Tibial nerve (tissue), 4 donors: ENCODE measurements around the gene NDUFB3. TPM values are rescaled to one million over a fixed set of nuclear protein-coding genes. Genes with fewer than 3 reads are reported as not detected.

Experiments used
- DNase-seq, 2 donors: peaks; one replicate each; pipeline ENCODE4 v3.0.0-alpha.2; 2019; ENCODE audit warnings: low spot score in 2 of 2
- H3K27ac ChIP-seq, 4 donors: fragments of 200-600 bp; sonication (generic) in 3 of 4; one replicate each; pipeline ENCODE4 v1.5.1; 2017 to 2019; ENCODE audit warnings: mild to moderate bottlenecking in 1 of 4
- H3K27me3 ChIP-seq, 2 donors: fragments of 200-600 bp; sonication (generic) in 1 of 2; one replicate each; pipeline versions ENCODE4 v1.5.1 to v1.6.0; 2017 to 2019
- H3K36me3 ChIP-seq, 3 donors: fragments of 200-600 bp; sonication (generic); one replicate each; pipeline ENCODE4 v1.5.1; 2018 to 2019
- H3K4me1 ChIP-seq, 4 donors: fragments of 200-600 bp; sonication (generic) in 3 of 4; one replicate each; pipeline ENCODE4 v1.5.1; 2017 to 2019
- H3K4me3 ChIP-seq, 4 donors: fragments of 200-600 bp; sonication (generic) in 3 of 4; one replicate each; pipeline ENCODE4 v1.5.1; 2017 to 2019; ENCODE audit warnings: mild to moderate bottlenecking in 1 of 4, moderate library complexity in 1 of 4
- H3K9me3 ChIP-seq, 4 donors: fragments of 200-600 bp; sonication (generic) in 3 of 4; one replicate each; pipeline ENCODE4 v1.5.1; 2017 to 2019
- CTCF ChIP-seq, 5 experiments: fragments of 200-600 bp in 3 of 5; fragments of 450-650 bp in 2 of 5; sonication (generic) in 3 of 5; IDR thresholded peaks; one replicate each; pipeline ENCODE4 v1.5.1; 2016 to 2019; ENCODE audit warnings: antibody characterized with exemption in 5 of 5, mild to moderate bottlenecking in 3 of 5, moderate library complexity in 2 of 5
- EP300 ChIP-seq, 2 donors: sonication (generic); formaldehyde crosslinking; IDR thresholded peaks; one replicate each; pipeline ENCODE4 v1.6.1; 2017; ENCODE audit warnings: antibody characterized with exemption in 2 of 2, mild to moderate bottlenecking in 1 of 2
- POLR2A ChIP-seq, 2 donors: fragments of 450-650 bp; IDR thresholded peaks; one replicate each; pipeline ENCODE4 v1.6.1; 2017; ENCODE audit warnings: antibody characterized with exemption in 2 of 2, mild to moderate bottlenecking in 2 of 2, moderate library complexity in 2 of 2
- WGBS, 2 donors: methylation state at CpG; one replicate each; pipeline ENCODE4 v1.1.5; 2018; 5-methylcytosine and 5-hydroxymethylcytosine counted together
- total RNA-seq, 4 donors: library from RNA; depleted of rRNA; stranded (reverse); fragments of >200 nt; gene quantifications; one replicate each; pipeline ENCODE4 v1.1.0, GENCODE V29; 2016

Gene NDUFB3
- total RNA-seq, 4 donors from 2014 or later = 30.8 to 55.7 (median 52.1) TPM

DNA sequence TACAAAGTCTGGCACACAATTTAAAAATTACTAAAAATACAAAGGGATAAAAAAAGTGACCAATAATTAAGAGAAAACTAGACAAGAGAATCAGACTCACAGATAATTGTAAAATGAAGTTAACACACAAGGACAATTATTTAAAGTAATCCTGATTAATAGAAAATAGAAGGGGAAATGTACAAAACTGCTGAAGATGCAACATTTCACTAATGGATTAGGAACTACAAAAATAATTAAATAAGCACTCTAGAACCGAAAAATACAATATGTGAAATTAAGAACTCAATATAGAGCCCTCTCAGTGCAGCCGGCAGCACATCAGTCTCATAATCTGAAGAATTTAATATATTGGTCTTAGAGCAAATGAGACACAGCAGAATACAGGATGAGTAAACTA is 24.9 kb upstream of the NDUFB3 start:
- DNase-seq = no peak
- Histone ChIP-seq H3K9me3 (no peaks in the 10 kb centered on the region), H3K4me1 (no peaks in the 10 kb centered on the region), H3K4me3 (no peak overlapping the region), H3K27ac (no peak overlapping the region), H3K27me3 (no peaks in the 10 kb centered on the region), H3K36me3 (peaks cover 0 to 13% (median 0%) of the 10 kb centered on the region in 3 donors)
- no peak for TF ChIP-seq CTCF (IDR thresholded peaks at IDR 0.05)
- no peak for TF ChIP-seq POLR2A (IDR thresholded peaks at IDR 0.05)
- TF ChIP-seq EP300 (IDR thresholded peaks at IDR 0.05) = no peak
- WGBS, 2 donors = 94 to 97% methylated on average over 2 of the region's 2 CpGs

- no peak for TF ChIP-seq CTCF (IDR thresholded peaks at IDR 0.05)
- no peak for TF ChIP-seq POLR2A (IDR thresholded peaks at IDR 0.05)
- TF ChIP-seq EP300 (IDR thresholded peaks at IDR 0.05) = no peak
- Histone ChIP-seq H3K36me3 (peaks cover 0 to 25% (median 0%) of the 10 kb centered on the region in 3 donors), H3K9me3 (no peaks in the 10 kb centered on the region), H3K27me3 (no peaks in the 10 kb centered on the region), H3K4me1 (no peaks in the 10 kb centered on the region), H3K27ac (no peak overlapping the region), H3K4me3 (no peak overlapping the region)
- DNase-seq = no peak
- WGBS, 2 donors = 96 to 97% methylated on average over 11 of the region's 11 CpGs
These were observed 22.3 kb upstream of the NDUFB3 start for GRCh38 chr2:201049455-201049854.

- DNase-seq = no peak
- Histone ChIP-seq H3K4me3 (no peak overlapping the region), H3K9me3 (no peaks in the 10 kb centered on the region), H3K36me3 (peaks cover 0 to 29% (median 0%) of the 10 kb centered on the region in 3 donors), H3K4me1 (peaks cover 0 to 9% (median 0%) of the 10 kb centered on the region in 4 donors), H3K27ac (no peak overlapping the region), H3K27me3 (no peaks in the 10 kb centered on the region)
- WGBS, 2 donors = 20 to 32% methylated on average over 2 of the region's 2 CpGs
- no peak for TF ChIP-seq EP300 (IDR thresholded peaks at IDR 0.05)
- no peak for TF ChIP-seq POLR2A (IDR thresholded peaks at IDR 0.05)
- TF ChIP-seq CTCF (IDR thresholded peaks at IDR 0.05) = no peak
These were observed 14.7 kb upstream of the NDUFB3 start for GRCh38 chr2:201057087-201057521.

- no peaks in the 10 kb centered on the region for H3K9me3 ChIP-seq
- TF ChIP-seq CTCF (IDR thresholded peaks at IDR 0.05) (no peak), POLR2A (IDR thresholded peaks at IDR 0.05) (no peak), EP300 (IDR thresholded peaks at IDR 0.05) (no peak)
- no peak for DNase-seq
- H3K4me3 ChIP-seq = no peak overlapping the region
- peaks cover 0 to 9% (median 0%) of the 10 kb centered on the region in 4 donors for H3K4me1 ChIP-seq
- no peaks in the 10 kb centered on the region for H3K27me3 ChIP-seq
- peaks cover 0 to 26% (median 0%) of the 10 kb centered on the region in 3 donors for H3K36me3 ChIP-seq
- 77 to 85% methylated on average over 4 of the region's 4 CpGs for WGBS, 2 donors
- no peak overlapping the region for H3K27ac ChIP-seq
These were observed 14.0 kb upstream of the NDUFB3 start for GRCh38 chr2:201057715-201058248.

- Histone ChIP-seq H3K9me3 (no peaks in the 10 kb centered on the region), H3K4me3 (no peak overlapping the region), H3K36me3 (peaks cover 0 to 17% (median 0%) of the 10 kb centered on the region in 3 donors), H3K4me1 (peaks cover 0 to 9% (median 0%) of the 10 kb centered on the region in 4 donors), H3K27me3 (no peaks in the 10 kb centered on the region), H3K27ac (no peak overlapping the region)
- 74 to 88% methylated on average over 1 of the region's 1 CpG for WGBS, 2 donors
- TF ChIP-seq EP300 (IDR thresholded peaks at IDR 0.05) (no peak), POLR2A (IDR thresholded peaks at IDR 0.05) (no peak), CTCF (IDR thresholded peaks at IDR 0.05) (no peak)
- no peak for DNase-seq
These were observed 12.9 kb upstream of the NDUFB3 start for GRCh38 chr2:201058914-201059313.
